AG20443 (cell line): ENCODE results near the gene ABCA13.

ENCODE experiments used
- DNase-seq: peaks from one replicate; pipeline ENCODE4 v3.0.0; 2012; ENCODE audit warnings: low spot score, mixed read lengths

Gene ABCA13

GRCh38 chr7:48300301-48300700 is 129.0 kb downstream of the ABCA13 start:
- DNase-seq: no peak

DNA sequence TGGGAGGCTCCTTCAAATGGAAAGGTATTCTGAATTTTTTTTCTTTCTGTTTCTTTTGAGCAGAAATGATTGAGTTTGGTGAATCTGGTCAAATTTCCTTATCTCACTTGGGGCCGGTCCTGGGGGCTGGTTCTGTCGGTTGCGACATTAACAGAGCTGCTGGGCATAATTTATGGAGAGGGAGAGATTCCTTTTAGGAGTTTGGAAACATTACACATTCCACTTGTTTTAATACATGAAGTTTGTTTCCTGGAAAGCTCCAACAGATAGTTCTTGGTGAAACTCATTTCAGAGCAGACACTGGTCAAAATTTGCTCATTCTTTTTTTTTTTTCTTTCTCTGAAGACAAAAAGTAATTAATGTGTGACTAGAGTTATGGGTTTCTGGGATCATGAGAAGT is 129.9 kb downstream of the ABCA13 start:
- DNase-seq: no peak

DNA sequence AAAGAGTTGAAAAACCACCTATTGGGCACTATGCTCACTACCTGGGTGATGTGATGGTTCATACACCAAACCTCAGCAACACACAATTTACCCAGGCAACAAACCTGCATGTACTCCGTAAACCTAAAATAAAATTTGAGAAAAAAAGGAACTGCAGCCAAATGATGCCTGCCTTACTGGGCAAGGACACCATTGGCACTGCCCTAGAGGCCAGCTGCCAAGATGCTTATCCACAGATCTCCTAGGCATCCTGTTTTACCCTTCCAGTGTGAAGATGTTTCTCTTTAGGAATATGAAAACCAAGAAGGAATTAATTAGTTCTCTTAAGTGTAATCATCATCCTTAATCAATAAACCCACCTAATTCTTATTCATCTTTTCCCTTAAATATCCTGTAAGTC is 133.4 kb downstream of the ABCA13 start:
- no peak for DNase-seq

- DNase-seq: no peak
Measured at GRCh38 chr7:48305661-48306060, 134.4 kb downstream of the ABCA13 start.

GRCh38 chr7:48307041-48307714 is 135.9 kb downstream of the ABCA13 start:
- no peak for DNase-seq

GRCh38 chr7:48309720-48310119 is 138.5 kb downstream of the ABCA13 start:
- no peak for DNase-seq

- no peak for DNase-seq
Measured at GRCh38 chr7:48311464-48312100, 140.3 kb downstream of the ABCA13 start.

- DNase-seq: peak; percentile 45
Measured at GRCh38 chr7:48312151-48312550, 140.9 kb downstream of the ABCA13 start.

GRCh38 chr7:48316768-48317167 is 145.5 kb downstream of the ABCA13 start:
- DNase-seq: no peak

GRCh38 chr7:48317360-48317759 is 146.1 kb downstream of the ABCA13 start:
- no peak for DNase-seq

DNA sequence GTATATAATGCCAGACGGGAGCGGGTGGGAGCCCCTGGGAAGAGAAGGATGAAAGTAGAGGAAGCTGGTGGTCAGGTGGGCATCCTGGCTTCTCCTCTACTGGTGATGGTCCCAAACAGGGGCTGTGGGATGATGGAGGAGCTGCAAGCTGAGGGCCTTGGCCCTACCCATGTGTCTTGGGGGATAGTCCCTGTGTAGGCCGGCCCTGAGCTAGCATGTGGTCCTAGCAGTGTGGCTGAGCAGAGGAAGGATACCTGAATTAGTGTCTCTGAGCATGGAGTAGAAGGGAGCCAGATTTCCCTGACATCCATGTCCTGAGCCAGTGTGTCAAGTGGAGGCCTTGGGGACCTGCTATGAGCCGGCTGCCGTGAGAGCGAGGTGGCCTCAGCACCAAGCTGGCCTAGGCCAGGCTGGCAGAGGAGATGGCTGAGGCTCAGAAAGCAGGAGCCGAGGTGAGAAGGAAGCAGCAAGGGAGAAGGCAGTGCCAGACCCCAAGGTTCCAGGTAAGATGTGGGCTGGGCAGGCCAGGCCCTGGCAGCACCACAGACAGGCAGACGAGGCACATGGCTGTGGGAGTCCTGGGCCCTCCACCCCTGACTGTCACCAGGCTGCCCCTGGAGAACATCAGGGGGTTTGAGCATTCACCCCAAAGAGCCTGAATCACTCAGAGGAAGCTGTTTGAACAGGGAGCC is 150.2 kb downstream of the ABCA13 start:
- no peak for DNase-seq

GRCh38 chr7:48337012-48337621 is 165.9 kb downstream of the ABCA13 start:
- DNase-seq: peak; percentile 61

- DNase-seq: no peak
Measured at GRCh38 chr7:48337781-48338180, 166.5 kb downstream of the ABCA13 start.

DNA sequence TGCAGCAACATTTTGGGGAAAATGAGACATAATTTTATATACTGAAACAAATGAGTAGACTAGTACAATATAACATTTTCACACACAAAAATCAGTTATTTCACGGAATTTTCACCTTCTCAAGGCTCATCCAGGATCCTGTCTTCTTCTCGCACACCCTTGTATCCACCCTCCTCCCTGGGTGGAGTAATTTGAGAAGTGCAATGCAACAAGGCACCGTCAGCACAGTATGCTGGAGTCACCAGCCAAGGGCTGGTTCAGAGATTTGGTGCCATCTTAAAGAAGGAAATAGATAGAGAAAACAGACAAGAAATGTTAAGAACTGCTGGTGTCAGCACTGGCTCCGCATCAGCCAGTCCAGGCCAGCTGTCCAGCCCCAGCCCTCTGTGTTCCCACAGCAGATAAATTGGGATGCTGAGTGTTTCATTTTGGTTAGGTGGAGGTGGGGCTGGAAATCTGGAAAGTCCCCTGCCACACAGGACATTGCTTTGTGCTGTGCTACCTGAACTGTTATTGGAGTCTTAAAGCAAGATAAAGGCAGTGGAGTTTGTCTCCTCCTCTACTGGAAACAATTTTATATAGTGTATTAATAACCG is 176.1 kb downstream of the ABCA13 start:
- no peak for DNase-seq

- no peak for DNase-seq
Measured at GRCh38 chr7:48350515-48350914, 179.3 kb downstream of the ABCA13 start.

DNA sequence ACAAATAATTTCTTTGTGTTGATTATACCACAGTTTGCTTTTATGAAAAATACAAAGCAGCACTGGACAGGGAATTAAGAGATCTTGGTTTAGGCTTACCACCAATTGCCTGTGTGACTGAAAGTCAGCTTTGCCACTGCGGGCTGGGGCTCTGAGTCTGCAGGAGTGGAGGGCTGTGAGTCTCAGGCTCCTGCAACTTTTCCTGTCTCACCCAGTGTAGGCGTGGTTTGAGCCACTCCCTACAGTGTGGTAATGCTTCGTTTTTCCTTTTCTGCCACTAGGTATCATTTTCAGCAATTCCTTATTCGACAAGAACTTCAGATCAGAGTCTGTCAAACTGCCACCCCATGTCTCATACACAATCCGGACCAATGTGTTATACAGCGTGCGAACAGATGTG is 180.6 kb downstream of the ABCA13 start:
- no peak for DNase-seq

DNA sequence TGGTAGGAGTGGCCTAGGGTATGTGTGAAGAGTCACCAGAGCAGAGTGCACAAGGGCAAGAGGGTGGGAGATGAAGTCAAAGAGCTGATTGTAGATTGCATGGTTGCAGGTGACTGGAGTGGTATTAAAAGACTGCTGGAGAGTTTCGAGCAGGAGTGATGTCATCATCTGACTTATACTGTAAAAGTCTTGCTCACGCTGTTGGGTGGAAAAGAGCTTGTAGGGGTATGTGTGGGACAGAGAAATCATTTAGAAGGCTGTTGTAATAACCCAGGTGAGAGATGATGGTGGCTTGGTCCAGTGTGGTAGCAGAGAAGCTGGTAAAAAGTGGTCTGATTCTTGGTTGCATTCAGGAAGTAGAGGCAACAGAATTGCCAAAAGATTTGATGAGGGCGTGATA is 184.1 kb downstream of the ABCA13 start:
- no peak for DNase-seq

GRCh38 chr7:48360574-48360973 is 189.3 kb downstream of the ABCA13 start:
- no peak for DNase-seq

DNA sequence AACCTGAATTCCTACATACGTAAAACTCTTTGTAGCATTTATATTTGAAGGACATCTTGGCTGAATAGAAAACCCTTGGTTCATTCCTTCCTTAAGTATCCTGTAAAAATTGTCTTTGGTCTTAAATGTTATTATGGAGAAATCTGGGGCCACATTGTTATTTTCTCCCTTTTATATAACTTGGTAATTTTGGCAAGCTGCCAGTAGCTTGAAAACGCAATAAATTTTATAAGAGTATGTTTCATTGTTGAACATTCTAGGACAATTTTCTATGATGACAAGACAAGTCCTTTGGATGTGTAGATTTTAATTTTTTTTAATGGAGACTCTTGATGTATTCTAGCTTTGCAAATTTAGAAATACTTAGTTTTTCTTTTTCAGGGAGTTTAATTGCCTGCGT is 191.9 kb downstream of the ABCA13 start:
- no peak for DNase-seq

GRCh38 chr7:48365010-48365409 is 193.8 kb downstream of the ABCA13 start:
- DNase-seq: no peak

DNA sequence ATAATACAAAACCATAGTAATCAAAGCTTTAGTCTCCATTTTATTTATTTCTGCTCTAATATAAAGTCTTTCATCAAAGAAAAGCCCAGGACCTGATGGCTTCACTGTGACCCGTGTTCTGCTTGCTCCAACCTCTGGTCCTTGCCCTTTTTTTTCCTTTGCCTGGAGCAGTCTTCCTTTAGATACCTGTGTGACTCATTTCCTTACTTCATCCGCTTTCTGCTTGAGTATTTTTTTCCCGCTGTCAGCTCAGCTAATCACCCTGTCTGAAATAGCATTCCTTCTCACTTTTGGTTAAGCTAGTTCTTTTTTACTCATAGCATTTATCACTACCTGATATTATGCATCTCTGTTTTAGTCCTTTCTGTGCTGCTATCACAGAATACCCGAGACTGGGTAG is 194.8 kb downstream of the ABCA13 start:
- no peak for DNase-seq

DNA sequence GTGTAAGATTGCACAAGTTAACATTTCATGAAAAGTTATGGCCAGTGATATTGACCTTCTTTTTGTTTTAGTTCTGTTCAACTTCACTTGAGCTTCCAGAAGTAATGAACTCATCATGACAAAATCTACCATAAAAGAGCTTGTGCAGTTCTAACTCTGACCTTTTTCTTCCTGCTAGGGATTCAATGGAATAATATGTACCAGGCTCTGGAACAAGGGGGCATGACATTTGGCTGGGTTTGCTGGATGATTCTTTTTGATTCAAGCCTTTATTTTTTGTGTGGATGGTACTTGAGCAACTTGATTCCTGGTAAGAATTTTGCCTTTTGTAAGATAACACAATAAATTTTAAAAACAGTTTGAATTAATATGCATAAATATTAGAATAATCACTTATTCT is 205.0 kb downstream of the ABCA13 start:
- no peak for DNase-seq

DNA sequence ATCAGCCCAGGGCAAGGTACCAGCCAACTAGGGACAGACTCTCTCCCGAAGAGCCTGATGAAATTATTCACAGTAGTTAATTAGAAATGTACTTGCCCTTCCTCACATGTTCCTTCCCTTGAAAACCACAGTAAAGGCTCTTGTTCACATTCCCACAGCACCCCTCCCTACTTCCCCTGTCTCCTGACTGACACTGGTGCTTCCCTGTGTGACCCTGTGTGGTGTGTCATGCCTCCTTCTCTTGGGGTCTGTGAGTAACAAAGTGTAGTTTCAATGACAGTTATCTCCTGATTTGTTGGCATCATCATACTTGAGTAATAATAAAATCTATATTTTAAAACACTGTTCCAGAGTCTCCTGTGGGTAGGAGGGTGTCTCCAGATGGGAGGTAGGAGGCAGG is 209.7 kb downstream of the ABCA13 start:
- DNase-seq: no peak
